ENCODE results near the gene TRABD2A. TPM values are rescaled to one million over a fixed set of nuclear protein-coding genes. Genes with fewer than 3 reads are reported as not detected.

The TRABD2A gene
- total RNA-seq, 1 donor from 2014 or later = 4.5 TPM

GRCh38 chr2:84886791-84887190 lies 5.9 kb upstream of the TRABD2A start:
- Mint-ChIP-seq H3K27me3 (no peaks in the 10 kb centered on the region), H3K36me3 (ENCODE audit: low read depth) (peaks cover 2% of the 10 kb centered on the region), H3K9me3 (no peaks in the 10 kb centered on the region), H3K4me3 (no peak overlapping the region), H3K27ac (peak overlapping the region; percentile 96), H3K4me1 (peaks cover 39% of the 10 kb centered on the region)
- DNase-seq (no peak), ATAC-seq (ENCODE audit: low read depth) (no peak)
- intact Hi-C loops (cut with micrococcal nuclease) = loop anchor here (5.0 kb wide), 1 partner anchor 1556 kb away; the partner anchor contains the start of gene KDM3A
- ChIA-PET POLR2A (interaction anchor here (2.5 to 6.6 kb wide), 3 partner anchors 19 to 33 kb away, joined by 8 to 82 read pairs (median 20); partner anchors contain the start of gene TMSB10), CTCF (interaction anchor here (3.4 kb wide), 1 partner anchor 39 kb away, joined by 28 read pairs; no protein-coding TSS in a partner anchor)
- TF ChIP-seq CTCF (IDR thresholded peaks at IDR 0.05) = no peak

GRCh38 chr2:84885111-84885510 lies 4.2 kb upstream of the TRABD2A start:
- no peak for TF ChIP-seq CTCF (IDR thresholded peaks at IDR 0.05)
- peaks cover 2% of the 10 kb centered on the region for H3K36me3 Mint-ChIP-seq (ENCODE audit: low read depth)
- intact Hi-C loops (cut with micrococcal nuclease) = loop anchor here (5.0 kb wide), 1 partner anchor 1557 kb away; the partner anchor contains the start of gene KDM3A
- H3K4me1 Mint-ChIP-seq = peaks cover 50% of the 10 kb centered on the region
- H3K4me3 Mint-ChIP-seq = no peak overlapping the region
- H3K27me3 Mint-ChIP-seq = no peaks in the 10 kb centered on the region
- no peak for DNase-seq
- H3K9me3 Mint-ChIP-seq = no peaks in the 10 kb centered on the region
- POLR2A ChIA-PET = interaction anchor here (0.6 kb wide), 1 partner anchor 1351 kb away, joined by 4 read pairs; no protein-coding TSS in a partner anchor
- no peak overlapping the region for H3K27ac Mint-ChIP-seq
- ATAC-seq (ENCODE audit: low read depth) = no peak
- CTCF ChIA-PET = no interaction called here

- ChIA-PET POLR2A (no interaction called here), CTCF (no interaction called here)
- H3K36me3 Mint-ChIP-seq (ENCODE audit: low read depth) = peaks cover 2% of the 10 kb centered on the region
- peaks cover 52% of the 10 kb centered on the region for H3K4me1 Mint-ChIP-seq
- ATAC-seq (ENCODE audit: low read depth) = no peak
- no peak overlapping the region for H3K27ac Mint-ChIP-seq
- no peaks in the 10 kb centered on the region for H3K27me3 Mint-ChIP-seq
- no peak overlapping the region for H3K4me3 Mint-ChIP-seq
- no peaks in the 10 kb centered on the region for H3K9me3 Mint-ChIP-seq
- TF ChIP-seq CTCF (IDR thresholded peaks at IDR 0.05) = no peak
- intact Hi-C loops (cut with micrococcal nuclease) = loop anchor here (5.0 kb wide), 4 partner anchors 52 to 403 kb away; partner anchors contain the start of gene DNAH6
- no peak for DNase-seq
Measured at GRCh38 chr2:84884449-84884848, 3.6 kb upstream of the TRABD2A start.

GRCh38 chr2:84882775-84883550 lies 2.1 kb upstream of the TRABD2A start:
- Mint-ChIP-seq H3K4me3 (peak overlapping the region; percentile 94), H3K9me3 (no peaks in the 10 kb centered on the region), H3K36me3 (ENCODE audit: low read depth) (peaks cover 2% of the 10 kb centered on the region), H3K27ac (peak overlapping the region; percentile 93), H3K27me3 (no peaks in the 10 kb centered on the region), H3K4me1 (peaks cover 48% of the 10 kb centered on the region)
- intact Hi-C loops (cut with micrococcal nuclease) = loop anchor here (1.0 to 5.0 kb wide), 11 partner anchors 11 to 404 kb away; partner anchors contain the start of genes DNAH6 and TMSB10
- DNase-seq = no peak
- ChIA-PET POLR2A (interaction anchor here (0.6 to 5.0 kb wide), 9 partner anchors 8 to 63 kb away, joined by 3 to 85 read pairs (median 15); partner anchors contain the start of gene TMSB10), CTCF (interaction anchor here (0.6 to 5.2 kb wide), 21 partner anchors 11 to 390 kb away, joined by 3 to 68 read pairs (median 6); partner anchors contain the start of genes DNAH6 and TMSB10)
- TF ChIP-seq CTCF (IDR thresholded peaks at IDR 0.05) = no peak
- ATAC-seq (ENCODE audit: low read depth) = no peak

GRCh38 chr2:84882414-84882738 lies 1.5 kb upstream of the TRABD2A start:
- POLR2A ChIA-PET = interaction anchor here (0.7 to 5.0 kb wide), 9 partner anchors 8 to 387 kb away, joined by 3 to 85 read pairs (median 15); partner anchors contain the start of gene TMSB10

More at GRCh38 chr2:84882414-84882738, 1.5 kb upstream of the TRABD2A start:
- intact Hi-C loops (cut with micrococcal nuclease) = loop anchor here (1.0 to 5.0 kb wide), 11 partner anchors 12 to 405 kb away; partner anchors contain the start of genes DNAH6 and TMSB10
- Mint-ChIP-seq H3K4me3 (peak overlapping the region; percentile 94), H3K36me3 (ENCODE audit: low read depth) (peaks cover 2% of the 10 kb centered on the region), H3K27me3 (no peaks in the 10 kb centered on the region), H3K4me1 (peaks cover 45% of the 10 kb centered on the region), H3K9me3 (no peaks in the 10 kb centered on the region), H3K27ac (peak overlapping the region; percentile 93)
- CTCF ChIA-PET = interaction anchor here (0.6 to 5.2 kb wide), 22 partner anchors 12 to 662 kb away, joined by 3 to 68 read pairs (median 5); partner anchors contain the start of genes DNAH6 and TMSB10
- no peak for TF ChIP-seq CTCF (IDR thresholded peaks at IDR 0.05)
- ATAC-seq (ENCODE audit: low read depth) (no peak), DNase-seq (no peak)
